NOMO-1 (cell line): ENCODE results near the gene POLR3A.
"Not testable (repeated sequence)": the region's sequence is repeated elsewhere in the genome, so short reads cannot be mapped to it uniquely, and the experiment has no call there.

Experiments used
- DNase-seq, 2 experiments: peaks; one replicate each; lab custom pipeline; 2025; ENCODE audit not compliant: unreplicated experiment in 2 of 2; lab: John Stamatoyannopoulos, UW

Gene POLR3A

DNA sequence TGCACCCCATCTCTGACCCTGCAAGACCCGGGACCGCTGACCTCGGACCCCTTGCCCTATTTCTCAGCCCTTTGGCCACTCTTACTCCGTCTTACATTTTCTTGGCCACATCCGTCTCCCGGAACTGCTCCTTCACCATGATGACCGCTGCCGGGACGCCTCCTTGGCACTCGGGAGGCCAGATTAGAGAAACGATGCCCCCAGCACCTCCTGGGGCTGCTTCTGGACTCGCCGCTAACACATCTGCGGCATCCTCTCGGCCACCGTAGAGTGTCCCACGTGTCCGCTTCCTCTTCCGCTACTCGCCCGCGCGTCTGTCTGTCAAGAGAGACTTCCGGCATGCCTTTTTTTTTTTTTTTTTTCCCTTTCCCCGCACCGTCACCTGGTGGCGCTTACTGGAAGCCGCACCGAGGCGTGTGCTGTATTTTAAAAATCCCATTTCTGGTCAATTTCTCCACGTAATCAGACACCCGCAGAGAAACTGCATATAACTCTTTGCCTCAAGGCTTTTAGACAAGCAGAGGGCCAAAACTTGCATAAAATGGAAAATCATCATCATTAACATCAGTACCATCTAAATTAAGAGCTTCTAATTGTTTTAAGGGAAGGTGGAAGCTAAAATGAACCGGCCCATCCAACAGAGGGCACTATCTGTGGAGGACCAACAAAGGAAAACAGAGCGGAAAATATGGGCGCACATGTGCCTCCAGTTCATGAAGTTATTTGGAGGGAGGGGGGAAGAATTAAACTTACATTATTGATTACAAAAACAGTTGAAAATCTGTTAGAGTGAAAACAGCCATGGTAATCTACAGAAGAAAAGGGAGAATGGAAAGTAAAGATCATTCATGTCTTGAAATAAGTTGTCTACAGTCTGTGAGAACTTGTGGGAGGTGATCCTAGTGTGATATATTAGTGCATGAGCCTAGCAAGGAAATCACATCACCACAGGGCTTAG, at the start of gene POLR3A:
TSS of gene POLR3A (minus strand) at position 247 of the 958 bp plus-strand sequence. CDS start at position 139, 108 bp downstream.
- peak; percentile 86 to 89 for DNase-seq

DNA sequence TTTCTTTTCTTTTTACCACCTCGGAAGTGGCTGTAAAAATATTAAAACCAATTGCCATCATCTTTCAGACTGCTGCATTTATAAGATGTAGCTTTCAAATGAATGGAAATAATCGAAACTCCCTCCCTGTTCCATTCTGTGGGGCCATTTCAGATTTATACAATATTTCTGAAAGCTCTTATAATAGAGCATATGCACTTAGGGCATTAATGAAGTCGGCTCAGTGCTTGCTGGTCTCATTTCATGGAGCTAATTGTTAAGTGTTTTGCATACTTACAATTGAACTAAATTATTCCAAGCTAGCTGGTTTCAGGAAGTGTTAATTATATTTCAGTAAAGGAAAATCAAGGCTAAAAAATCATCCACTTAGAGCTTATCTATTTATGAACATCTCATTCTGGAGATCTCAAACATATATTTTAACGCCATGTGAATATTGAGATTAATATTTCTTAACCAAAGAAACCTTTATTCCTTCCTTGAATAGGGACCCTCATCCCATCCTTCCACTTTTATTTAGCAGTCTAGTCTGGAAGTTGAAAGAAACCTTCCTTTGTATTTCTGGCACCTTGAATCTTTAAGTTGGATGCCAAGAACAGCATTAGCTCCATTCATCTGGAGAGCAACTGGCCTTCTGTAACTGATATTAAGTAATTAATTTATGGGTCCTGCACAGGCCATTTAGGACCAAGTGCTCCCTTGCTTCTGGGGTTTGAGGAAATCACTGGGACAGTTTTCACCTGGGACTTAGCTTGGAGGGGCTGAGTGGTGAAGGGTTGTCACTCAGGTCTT, 49.4 kb upstream of the POLR3A start:
- DNase-seq: no peak

DNA sequence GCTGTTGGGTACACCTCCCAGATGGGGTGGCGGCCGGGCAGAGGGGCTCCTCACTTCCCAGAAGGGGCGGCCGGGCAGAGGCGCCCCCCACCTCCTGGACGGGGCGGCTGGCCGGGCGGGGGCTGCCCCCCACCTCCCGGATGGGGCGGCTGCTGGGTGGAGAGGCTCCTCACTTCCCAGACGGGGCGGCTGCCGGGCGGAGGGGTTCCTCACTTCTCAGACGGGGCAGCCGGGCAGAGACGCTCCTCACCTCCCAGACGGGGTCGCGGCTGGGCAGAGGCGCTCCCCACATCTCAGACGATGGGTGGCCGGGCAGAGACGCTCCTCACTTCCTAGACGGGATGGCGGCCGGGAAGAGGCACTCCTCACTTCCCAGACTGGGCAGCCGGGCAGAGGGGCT, 46.5 kb upstream of the POLR3A start:
- not testable (repeated sequence) for DNase-seq

DNA sequence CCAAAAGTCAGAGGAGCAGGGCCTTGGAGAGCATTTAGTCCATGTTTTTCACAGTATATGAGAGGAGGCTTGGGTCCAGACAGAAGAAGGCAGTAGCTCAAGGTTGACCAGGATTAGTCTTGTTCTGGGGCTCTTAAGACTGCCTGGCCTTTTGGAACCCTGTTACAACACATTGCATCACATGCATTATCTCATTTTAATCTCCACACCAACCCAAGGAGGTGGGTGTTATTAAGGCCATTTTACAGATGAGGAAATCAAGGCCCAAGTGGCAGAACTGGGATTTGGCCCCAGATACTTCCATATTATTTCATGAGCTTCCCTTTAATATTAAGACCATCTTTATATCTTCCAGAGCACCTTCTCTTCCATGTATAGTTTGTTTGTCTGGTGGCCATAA, 43.2 kb upstream of the POLR3A start:
- DNase-seq: no peak

DNA sequence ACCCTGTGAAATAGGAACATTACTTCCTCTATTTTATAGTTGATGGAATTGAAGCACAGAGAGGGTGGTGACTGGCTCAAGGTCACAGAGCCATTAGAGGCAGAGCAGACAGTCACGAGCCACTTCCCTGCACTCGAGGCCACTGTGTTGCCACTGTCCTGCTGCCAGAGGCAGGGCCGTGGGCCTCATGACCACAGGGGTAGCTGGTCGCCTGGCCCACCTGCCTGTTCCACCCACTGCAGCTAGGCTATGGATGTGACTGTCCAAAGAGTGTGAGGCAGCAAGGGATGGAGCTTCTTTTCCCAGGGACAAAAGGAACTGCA, 42.5 kb upstream of the POLR3A start:
- DNase-seq: no peak

DNA sequence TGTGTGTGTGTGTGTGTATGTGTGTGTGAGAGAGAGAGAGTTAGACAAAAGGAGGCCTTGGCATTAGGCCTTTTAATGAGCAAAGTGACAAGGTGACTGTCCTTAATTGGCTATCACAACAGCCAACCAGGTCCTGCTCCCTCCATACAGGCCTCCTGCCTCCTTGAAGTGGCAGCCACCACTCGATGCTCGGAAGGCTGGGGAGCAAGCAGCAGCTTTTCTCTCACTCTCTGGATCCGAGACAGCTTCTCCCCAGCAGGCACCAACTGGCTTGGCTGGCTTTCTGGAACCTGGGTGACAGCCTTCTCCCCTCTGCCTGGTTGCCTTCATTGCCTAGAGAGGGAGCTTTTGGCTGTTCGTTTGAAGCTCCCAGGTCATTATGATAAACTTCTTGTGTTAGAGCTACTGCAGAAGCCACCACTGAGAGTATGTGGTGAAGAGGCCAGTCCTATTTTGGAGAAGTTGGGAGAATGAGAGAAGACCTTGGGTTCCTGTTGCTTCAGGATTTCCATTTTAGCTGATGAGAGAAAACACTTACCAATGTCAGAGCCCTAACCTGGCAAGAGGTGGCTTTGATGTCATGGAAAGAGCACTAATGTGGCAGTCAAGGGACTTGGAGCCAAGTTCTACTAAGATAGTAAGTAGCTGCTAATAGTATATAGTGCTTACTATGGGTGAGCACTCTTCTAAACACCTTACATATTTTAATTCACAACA, 42.0 kb upstream of the POLR3A start:
- no peak for DNase-seq

DNA sequence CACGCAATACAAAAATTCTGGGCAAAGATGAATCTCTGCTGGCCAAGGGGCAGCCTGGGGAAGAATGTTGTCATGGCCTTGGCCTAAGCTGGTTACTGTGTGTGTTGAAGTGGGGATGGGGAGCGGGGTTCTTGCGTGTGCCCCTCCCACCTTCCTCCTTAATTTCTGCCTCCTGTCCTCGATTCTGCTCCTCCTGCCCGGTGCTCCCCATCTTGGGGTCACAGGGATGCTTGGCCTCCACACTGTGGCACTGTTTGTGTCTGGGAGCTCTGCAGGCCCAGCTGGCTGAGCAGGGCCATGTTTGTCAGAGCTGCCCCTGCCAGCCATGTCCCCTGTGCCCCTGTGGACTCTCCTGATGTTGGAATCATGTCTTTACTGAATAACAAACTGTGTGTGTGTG, 41.4 kb upstream of the POLR3A start:
- DNase-seq: no peak

DNA sequence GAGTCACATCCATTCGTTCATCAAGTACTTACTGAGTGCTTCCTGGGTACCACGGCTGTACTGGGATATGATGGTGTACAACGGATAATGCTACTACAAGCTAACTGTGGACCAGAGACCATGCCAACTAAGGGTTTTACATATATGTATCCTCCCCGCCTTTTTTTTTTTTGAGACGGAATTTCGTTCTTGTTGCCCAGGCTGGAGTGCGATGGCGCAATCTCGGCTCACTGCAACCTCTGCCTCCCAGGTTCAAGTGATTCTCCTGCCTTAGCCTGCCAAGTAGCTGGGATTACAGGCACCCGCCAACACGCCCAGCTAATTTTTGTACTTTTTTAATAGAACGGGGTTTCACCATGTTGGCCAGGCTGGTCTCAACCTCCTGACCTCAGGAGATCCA, 40.7 kb upstream of the POLR3A start:
- not testable (repeated sequence) for DNase-seq

DNA sequence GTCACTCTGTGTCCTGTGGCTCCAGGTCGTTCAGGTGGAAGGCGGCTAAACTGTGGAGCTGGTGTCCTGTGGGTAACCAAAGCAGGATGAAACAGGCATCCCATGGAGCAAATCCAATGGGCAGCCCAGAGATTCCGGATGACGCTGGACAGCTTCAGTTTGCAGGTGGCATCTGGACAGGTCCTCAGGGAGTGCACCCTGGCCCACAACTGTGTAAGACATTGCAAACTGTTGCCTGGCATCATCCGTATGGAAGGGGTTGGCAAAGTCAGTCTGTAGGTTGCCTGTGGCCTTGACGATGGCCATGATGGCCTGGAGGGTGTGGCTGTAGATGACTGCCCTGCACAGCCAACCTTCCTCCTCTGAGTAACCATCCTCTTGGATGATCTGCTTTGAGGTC, 39.8 kb upstream of the POLR3A start:
- no peak for DNase-seq

DNA sequence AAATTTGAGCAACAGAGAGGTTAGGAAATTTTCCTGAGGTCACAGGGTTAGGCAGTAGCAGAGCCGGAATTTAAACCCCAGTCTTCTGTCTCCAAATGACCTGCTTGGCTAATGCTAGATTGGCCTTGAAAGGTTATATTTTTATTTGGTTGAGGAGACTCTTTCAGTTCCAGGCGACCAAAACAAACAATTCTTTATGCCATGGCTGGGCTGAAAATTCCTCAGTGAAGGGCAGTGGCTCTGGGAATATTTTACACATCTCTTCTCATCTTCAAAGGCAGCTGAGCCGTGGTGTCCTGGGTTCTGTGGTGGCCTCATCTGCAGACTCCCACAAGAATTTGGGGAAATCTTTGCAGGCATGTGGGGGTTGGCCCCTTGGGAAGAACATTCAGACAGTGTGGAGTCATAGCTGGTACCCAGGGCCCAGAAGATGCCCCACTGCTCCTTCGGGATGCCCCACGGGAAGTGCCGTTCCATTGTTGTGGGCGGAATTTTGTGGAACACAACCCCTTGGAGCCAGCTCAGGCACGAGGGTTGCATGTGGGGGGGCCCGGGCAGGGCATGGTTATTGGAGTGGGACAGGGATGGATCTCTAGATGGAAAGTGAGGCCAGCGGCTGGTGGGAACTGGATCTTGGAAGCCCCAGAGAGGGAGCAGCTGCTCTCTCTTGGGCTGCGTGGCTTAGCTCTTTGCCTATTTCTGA, 37.6 kb upstream of the POLR3A start:
- DNase-seq: no peak

DNA sequence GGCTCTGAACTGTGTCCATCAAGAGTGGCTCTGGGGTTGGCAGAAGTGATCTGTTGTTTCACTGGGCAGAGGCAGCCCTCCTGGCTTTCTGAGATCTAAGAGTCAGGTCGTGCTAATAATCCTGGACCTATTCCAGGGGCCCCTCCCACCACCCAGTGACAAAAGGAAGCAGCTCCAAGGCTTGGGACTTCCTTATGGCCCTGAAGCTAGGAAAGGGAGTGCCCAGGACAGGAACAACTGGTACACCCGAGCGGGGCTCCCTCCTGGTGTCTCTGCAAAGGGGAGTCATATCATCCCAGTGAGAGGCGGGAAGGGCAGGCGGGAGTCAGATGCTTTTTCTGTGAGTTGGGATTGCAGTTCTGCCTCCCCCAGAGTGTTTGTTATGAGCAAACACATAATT, 36.7 kb upstream of the POLR3A start:
- DNase-seq: no peak

DNA sequence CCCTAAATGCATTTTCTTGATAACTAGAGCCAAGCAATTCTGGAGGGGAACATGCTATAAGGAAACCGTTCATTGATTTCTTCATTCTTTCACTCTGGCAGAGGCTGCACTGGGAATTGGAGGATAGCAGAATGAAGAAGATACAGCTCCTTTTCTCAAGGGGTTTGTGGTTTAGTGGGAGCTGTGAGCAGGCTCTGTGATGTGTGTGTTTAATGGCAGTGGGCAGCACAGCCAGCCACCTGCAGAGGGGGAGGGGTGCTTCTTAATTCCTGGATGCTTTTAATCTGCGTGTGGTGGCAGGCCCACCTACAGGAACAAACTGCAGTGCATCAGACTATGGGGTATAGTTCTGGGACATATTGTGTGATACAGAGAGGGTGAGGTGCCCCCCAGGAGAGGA, 36.3 kb upstream of the POLR3A start:
- DNase-seq: no peak

DNA sequence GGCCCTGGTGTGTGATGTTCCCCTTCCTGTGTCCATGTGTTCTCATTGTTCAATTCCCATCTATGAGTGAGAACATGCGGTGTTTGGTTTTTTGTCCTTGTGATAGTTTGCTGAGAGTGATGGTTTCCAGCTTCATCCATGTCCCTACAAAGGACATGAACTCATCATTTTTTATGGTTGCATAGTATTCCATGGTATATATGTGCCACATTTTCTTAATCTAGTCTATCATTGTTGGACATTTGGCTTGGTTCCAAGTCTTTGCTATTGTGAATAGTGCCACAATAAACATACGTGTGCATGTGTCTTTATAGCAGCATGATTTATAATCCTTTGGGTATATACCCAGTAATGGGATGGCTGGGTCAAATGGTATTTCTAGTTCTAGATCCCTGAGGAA, 35.6 kb upstream of the POLR3A start:
- not testable (repeated sequence) for DNase-seq

DNA sequence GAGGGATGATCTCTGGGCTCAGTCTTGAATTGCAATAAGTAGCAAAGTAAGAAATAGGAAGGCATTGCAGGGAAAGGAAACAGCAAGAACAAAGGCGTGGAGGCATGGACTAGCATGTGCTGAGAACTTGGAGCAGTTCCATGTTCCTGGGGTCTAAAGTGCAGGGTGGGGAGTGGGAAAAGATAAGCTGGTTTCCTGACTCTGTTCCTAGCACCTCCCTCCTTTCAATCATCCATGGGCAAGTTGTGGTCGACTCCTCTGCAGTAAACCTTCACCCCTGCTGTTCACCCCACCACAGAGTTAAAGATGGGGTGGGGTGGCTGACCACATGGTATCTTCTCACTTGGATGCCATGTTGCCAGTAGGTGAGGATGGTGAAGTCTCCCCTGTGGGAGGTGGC, 33.9 kb upstream of the POLR3A start:
- DNase-seq: no peak

DNA sequence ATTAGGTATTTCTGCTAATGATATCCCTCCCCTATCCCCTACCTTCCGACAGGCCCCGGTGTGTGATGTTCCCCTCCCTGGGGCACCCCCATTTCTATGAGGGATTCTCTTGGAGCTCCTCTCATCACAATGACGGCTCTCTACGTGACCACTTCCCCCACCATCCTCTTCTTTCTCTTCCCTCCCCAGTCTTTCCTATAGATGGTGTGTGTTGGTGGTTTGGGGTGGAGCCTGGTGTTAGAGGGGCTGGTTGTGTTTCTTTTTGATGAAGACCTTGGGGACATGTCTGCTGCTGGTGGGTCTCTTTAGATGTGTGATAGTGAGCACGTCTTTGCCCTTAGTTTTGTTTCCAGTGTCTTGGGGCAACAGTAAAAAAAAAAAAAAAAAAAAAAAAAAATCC, 33.0 kb upstream of the POLR3A start:
- DNase-seq: no peak

DNA sequence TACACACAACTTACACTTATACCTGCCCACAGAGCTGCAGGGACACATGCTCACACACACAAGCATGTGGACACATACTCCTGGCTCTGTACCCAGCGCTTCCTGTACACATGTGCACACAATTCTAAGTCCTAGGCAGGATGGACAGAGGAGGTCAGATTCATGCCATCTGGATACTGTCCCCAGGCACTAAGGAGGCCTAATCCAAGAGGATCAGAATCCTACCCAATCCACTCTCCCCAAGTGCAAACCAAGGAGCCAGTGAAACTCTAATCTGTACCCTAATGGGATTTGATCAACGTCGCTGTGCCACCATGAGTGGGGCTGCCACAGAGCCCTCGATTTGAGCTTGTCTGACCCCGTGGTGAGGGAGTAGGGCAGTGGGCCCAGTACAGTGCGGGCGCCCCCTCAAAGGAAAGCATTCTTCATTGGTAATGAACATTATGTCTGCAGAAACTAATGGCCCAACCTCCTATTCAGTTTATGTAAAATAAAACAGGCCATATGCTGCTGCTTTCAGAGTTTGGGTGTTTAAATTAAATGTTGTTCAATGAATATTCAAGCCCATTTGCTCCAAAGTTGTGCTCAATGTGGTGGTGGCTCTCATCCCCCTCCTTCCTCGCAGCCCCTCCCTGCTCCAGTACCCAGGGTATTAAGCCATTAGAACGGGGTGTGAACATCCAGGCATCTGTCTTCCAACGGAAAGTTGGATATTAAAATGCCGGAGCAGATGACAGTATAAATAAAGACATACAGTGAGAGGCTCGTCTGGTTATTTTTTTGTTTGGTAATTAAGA, 30.8 kb upstream of the POLR3A start:
- DNase-seq: no peak

DNA sequence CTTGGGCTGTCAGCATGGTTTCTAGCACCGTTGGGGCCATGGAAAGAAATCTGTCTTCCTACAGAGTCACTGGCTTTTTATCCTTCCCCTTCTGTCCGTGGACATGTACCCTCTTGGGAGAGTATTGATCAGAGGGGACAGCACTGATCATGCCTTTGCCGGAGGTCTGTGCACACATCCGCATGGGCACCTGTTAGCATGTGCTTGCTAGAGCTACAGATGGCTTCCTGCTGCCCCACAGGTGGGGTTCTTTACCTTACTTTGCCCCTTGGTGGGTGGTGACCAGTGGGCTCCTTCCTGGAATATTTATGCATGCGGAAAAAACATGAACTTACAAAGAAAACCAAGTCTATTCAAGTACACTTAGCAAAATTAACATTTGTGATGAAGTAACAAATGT, 29.2 kb upstream of the POLR3A start:
- no peak for DNase-seq

DNA sequence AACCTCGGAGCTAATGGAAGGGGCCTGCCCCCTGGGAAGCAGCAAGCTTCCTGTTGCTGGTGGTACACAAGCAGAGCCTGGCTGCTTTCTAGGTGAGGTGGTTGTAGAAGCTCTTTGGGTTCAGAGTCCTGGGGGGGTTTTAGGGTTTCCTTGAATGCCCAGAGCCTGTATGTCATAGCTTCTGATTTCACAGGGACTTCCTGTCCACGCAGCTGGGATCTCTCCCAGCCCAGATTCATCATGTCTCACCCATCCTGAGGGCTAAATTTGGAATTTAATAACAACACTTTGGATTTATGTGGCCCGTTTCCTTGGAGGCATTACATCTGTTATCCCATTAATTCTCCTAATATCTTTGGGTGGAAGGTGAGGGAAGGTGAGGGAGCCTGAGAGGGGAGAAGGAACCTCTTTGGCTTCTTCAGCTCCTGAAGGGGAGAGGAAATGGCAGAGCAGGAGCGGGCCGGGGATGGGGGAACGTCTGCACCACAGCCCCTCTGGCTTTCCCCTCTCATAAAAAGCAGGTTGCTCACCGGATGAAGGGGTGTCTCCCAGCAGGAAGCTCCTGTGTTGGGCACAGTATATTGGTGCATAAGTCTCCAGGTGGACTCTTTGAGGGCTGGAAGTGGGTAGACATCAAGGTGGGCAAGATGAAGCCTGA, 24.0 kb upstream of the POLR3A start:
- no peak for DNase-seq

DNA sequence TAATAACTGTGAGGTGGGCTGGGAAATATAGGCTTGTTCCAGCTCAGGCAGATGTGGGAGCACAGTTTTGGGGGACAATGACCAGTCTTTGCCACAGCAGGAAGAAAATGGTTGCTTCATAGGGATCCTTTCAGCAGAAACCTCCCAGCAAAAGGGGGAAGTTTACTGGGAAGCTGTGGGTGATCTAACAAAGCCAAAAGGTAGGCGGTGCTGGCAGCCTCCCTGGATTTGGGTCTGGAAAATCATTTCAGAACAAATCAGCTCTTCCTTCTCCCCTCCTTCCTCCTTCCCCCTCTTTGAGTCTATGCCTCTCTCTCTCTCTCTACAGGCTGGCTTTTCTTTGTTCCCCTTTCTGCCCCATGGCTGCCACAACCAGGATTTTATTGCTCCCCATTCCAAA, 20.5 kb upstream of the POLR3A start:
- no peak for DNase-seq
